ENCODE results near the gene MICOS13.

MICOS13 gene

GRCh38 chr19:5684694-5685430 lies 4.5 kb upstream of the MICOS13 start:
- no peak for TF ChIP-seq CTCF (IDR thresholded peaks at IDR 0.05; ENCODE audit: low read depth, low read length)
- Histone ChIP-seq H3K27me3 (ENCODE audit: insufficient read depth, low read depth, severe bottlenecking) (no peaks in the 10 kb centered on the region), H3K36me3 (no peaks in the 10 kb centered on the region)

GRCh38 chr19:5683177-5683886 lies 3.0 kb upstream of the MICOS13 start:
- no peak for TF ChIP-seq CTCF (IDR thresholded peaks at IDR 0.05; ENCODE audit: low read depth, low read length)
- H3K4me3 ChIP-seq (ENCODE audit: low read depth, low read length): no peak overlapping the region
- no peak overlapping the region for H3K27ac ChIP-seq
- no peaks in the 10 kb centered on the region for H3K27me3 ChIP-seq (ENCODE audit: insufficient read depth, low read depth, severe bottlenecking)
- DNase-seq: no peak
- H3K9me3 ChIP-seq (ENCODE audit: severe bottlenecking): no peaks in the 10 kb centered on the region
- H3K36me3 ChIP-seq: peaks cover under 1% of the 10 kb centered on the region; the same call in 1 of the 2 replicates

More at GRCh38 chr19:5684694-5685430, 4.5 kb upstream of the MICOS13 start:
- Histone ChIP-seq H3K9me3 (ENCODE audit: severe bottlenecking) (no peaks in the 10 kb centered on the region), H3K27ac (no peak overlapping the region), H3K4me3 (ENCODE audit: low read depth, low read length) (no peak overlapping the region)
- no peak for DNase-seq

GRCh38 chr19:5682107-5682482 lies 1.8 kb upstream of the MICOS13 start:
- TF ChIP-seq CTCF (IDR thresholded peaks at IDR 0.05; ENCODE audit: low read depth, low read length): no peak
- no peaks in the 10 kb centered on the region for H3K27me3 ChIP-seq (ENCODE audit: insufficient read depth, low read depth, severe bottlenecking)
- no peak for DNase-seq
- peaks cover 4% of the 10 kb centered on the region; the same call in 1 of the 2 replicates for H3K36me3 ChIP-seq
- H3K27ac ChIP-seq: no peak overlapping the region
- H3K4me3 ChIP-seq (ENCODE audit: low read depth, low read length): no peak overlapping the region
- no peaks in the 10 kb centered on the region for H3K9me3 ChIP-seq (ENCODE audit: severe bottlenecking)

- peak overlapping the region; percentile 92 for H3K4me3 ChIP-seq (ENCODE audit: low read depth, low read length)
- H3K27me3 ChIP-seq (ENCODE audit: insufficient read depth, low read depth, severe bottlenecking): no peaks in the 10 kb centered on the region
- TF ChIP-seq CTCF (IDR thresholded peaks at IDR 0.05; ENCODE audit: low read depth, low read length): no peak
- peaks cover 4% of the 10 kb centered on the region; the same call in 1 of the 2 replicates for H3K36me3 ChIP-seq
- no peak overlapping the region; the same call in 1 of the 2 replicates for H3K27ac ChIP-seq
- DNase-seq: no peak
- H3K9me3 ChIP-seq (ENCODE audit: severe bottlenecking): no peaks in the 10 kb centered on the region
Observed at GRCh38 chr19:5681391-5682106, 1.2 kb upstream of the MICOS13 start.

- no peaks in the 10 kb centered on the region for H3K9me3 ChIP-seq (ENCODE audit: severe bottlenecking)
- H3K4me3 ChIP-seq (ENCODE audit: low read depth, low read length): peak overlapping the region; percentile 92
- peaks cover 13% of the 10 kb centered on the region for H3K36me3 ChIP-seq
- DNase-seq: no peak
- H3K27ac ChIP-seq: peak overlapping the region; percentile 89
- H3K27me3 ChIP-seq (ENCODE audit: insufficient read depth, low read depth, severe bottlenecking): no peaks in the 10 kb centered on the region
- TF ChIP-seq CTCF (IDR thresholded peaks at IDR 0.05; ENCODE audit: low read depth, low read length): no peak
Observed at GRCh38 chr19:5680084-5680436, 256 bp downstream of the MICOS13 start.
